ENCODE measurements around the gene ZNF469. TPM values are rescaled to one million over a fixed set of nuclear protein-coding genes. Genes with fewer than 3 reads are reported as not detected.
"Not testable (repeated sequence)": the region's sequence is repeated elsewhere in the genome, so short reads cannot be mapped to it uniquely, and the experiment has no call there.

ZNF469 gene
- total and polyA plus RNA-seq, 2 donors (not counting 3 experiments of a cell fraction or from before 2014, with no cell fraction given) = 0.90 to 5.7 TPM

- DNase-seq (ENCODE audit: low read depth, low spot score) (no peak), FAIRE-seq (no peak)
- Histone ChIP-seq H3K9ac (replicated peaks; ENCODE audit: extremely low read depth, insufficient read depth, low read length) (no peak overlapping the region), H3K36me3 (ENCODE audit: control insufficient read depth in 2 of 2, extremely low read depth in 1 of 2, insufficient read depth in 2 of 2, low read length in 2 of 2) (no peaks in the 10 kb centered on the region), H4K20me1 (replicated peaks; ENCODE audit: control insufficient read depth, extremely low read depth, insufficient read depth, low read length) (no peaks in the 10 kb centered on the region), H3K4me1 (ENCODE audit: control insufficient read depth, extremely low read depth, insufficient read depth, low read length) (no peaks in the 10 kb centered on the region), H3K9me1 (replicated peaks; ENCODE audit: control insufficient read depth, extremely low read depth, insufficient read depth, low read length) (no peaks in the 10 kb centered on the region), H3K79me2 (ENCODE audit: control insufficient read depth, insufficient read depth, low read length) (no peaks in the 10 kb centered on the region), H2AFZ (ENCODE audit: low read depth, low read length) (no peak overlapping the region), H3K4me3 (replicated peaks in 1 of 3; ENCODE audit: insufficient read depth in 1 of 3, low read depth in 1 of 3, low read length in 3 of 3) (no peak overlapping the region), H3K27me3 (ENCODE audit: control insufficient read depth in 2 of 2, insufficient read depth in 2 of 2, low read length in 2 of 2) (peaks cover 9 to 14% of the 10 kb centered on the region in 2 experiments), H3K9me3 (replicated peaks; ENCODE audit: control insufficient read depth, insufficient read depth, low read length) (no peaks in the 10 kb centered on the region), H3K4me2 (ENCODE audit: insufficient read depth, low read length) (no peak overlapping the region), H3K27ac (ENCODE audit: insufficient read depth, low read depth, low read length) (no peak overlapping the region)
- TF ChIP-seq JUN (IDR thresholded peaks at IDR 0.05; ENCODE audit: borderline replicate concordance, insufficient read depth, insufficient read length, low read depth) = no peak
- TF ChIP-seq GATA2 (IDR thresholded peaks at IDR 0.05; ENCODE audit: insufficient read depth, insufficient read length, low read depth, low read length) = no peak
- no peak for TF ChIP-seq POLR2A (IDR thresholded peaks at IDR 0.05; ENCODE audit: low read depth, low read length)
- no peak for TF ChIP-seq EZH2 (IDR thresholded peaks at IDR 0.05; ENCODE audit: borderline replicate concordance, low read depth, low read length, severe bottlenecking)
- no peak for TF ChIP-seq CTCF (IDR thresholded peaks at IDR 0.05; ENCODE audit: extremely low read depth in 1 of 2, insufficient read depth in 1 of 2, low read depth in 1 of 2, low read length in 2 of 2)
- TF ChIP-seq MAX (IDR thresholded peaks at IDR 0.05; ENCODE audit: insufficient read depth, insufficient read length) = no peak
- TF ChIP-seq MYC (IDR thresholded peaks at IDR 0.05; ENCODE audit: low read depth, low read length) = no peak
- no peak for TF ChIP-seq POLR2AphosphoS5 (IDR thresholded peaks at IDR 0.05; ENCODE audit: insufficient read depth, low read depth, low read length)
- no peak for TF ChIP-seq FOS (IDR thresholded peaks at IDR 0.05; ENCODE audit: borderline replicate concordance, insufficient read depth, low read length)
- no TSS peak for BruUV-seq (replicated peaks)
- dilution Hi-C loops (cut with MboI; ENCODE audit: extremely low pct_ligation_motif_present, low sequenced_read_pairs) = no loop called here
- ChIA-PET CTCF (no interaction called here), POLR2A (no interaction called here)
- intact Hi-C loops (cut with micrococcal nuclease) = no loop called here
These were observed 23.8 kb upstream of the ZNF469 start for GRCh38 chr16:88359008-88359407.

- DNase-seq (ENCODE audit: low read depth, low spot score); H3K4me3 ChIP-seq (replicated peaks in 1 of 3; ENCODE audit: insufficient read depth in 1 of 3, low read depth in 1 of 3, low read length in 3 of 3); H3K9me1 ChIP-seq (replicated peaks; ENCODE audit: control insufficient read depth, extremely low read depth, insufficient read depth, low read length); intact Hi-C loops (cut with micrococcal nuclease); CTCF ChIA-PET; H3K4me1 ChIP-seq (ENCODE audit: control insufficient read depth, extremely low read depth, insufficient read depth, low read length); H4K20me1 ChIP-seq (replicated peaks; ENCODE audit: control insufficient read depth, extremely low read depth, insufficient read depth, low read length); H2AFZ ChIP-seq (ENCODE audit: low read depth, low read length); dilution Hi-C loops (cut with MboI; ENCODE audit: extremely low pct_ligation_motif_present, low sequenced_read_pairs); H3K9ac ChIP-seq (replicated peaks; ENCODE audit: extremely low read depth, insufficient read depth, low read length); H3K36me3 ChIP-seq (ENCODE audit: control insufficient read depth in 2 of 2, extremely low read depth in 1 of 2, insufficient read depth in 2 of 2, low read length in 2 of 2); H3K27ac ChIP-seq (ENCODE audit: insufficient read depth, low read depth, low read length); H3K9me3 ChIP-seq (replicated peaks; ENCODE audit: control insufficient read depth, insufficient read depth, low read length); H3K4me2 ChIP-seq (ENCODE audit: insufficient read depth, low read length); H3K79me2 ChIP-seq (ENCODE audit: control insufficient read depth, insufficient read depth, low read length); POLR2A ChIA-PET; FAIRE-seq; BruUV-seq (replicated peaks): not testable (repeated sequence)
- peaks cover 9 to 16% of the 10 kb centered on the region in 2 experiments for H3K27me3 ChIP-seq (ENCODE audit: control insufficient read depth in 2 of 2, insufficient read depth in 2 of 2, low read length in 2 of 2)
These were observed 22.4 kb upstream of the ZNF469 start for GRCh38 chr16:88360401-88360800.
